ENCODE results near the gene CWC22.

The CWC22 gene

DNA sequence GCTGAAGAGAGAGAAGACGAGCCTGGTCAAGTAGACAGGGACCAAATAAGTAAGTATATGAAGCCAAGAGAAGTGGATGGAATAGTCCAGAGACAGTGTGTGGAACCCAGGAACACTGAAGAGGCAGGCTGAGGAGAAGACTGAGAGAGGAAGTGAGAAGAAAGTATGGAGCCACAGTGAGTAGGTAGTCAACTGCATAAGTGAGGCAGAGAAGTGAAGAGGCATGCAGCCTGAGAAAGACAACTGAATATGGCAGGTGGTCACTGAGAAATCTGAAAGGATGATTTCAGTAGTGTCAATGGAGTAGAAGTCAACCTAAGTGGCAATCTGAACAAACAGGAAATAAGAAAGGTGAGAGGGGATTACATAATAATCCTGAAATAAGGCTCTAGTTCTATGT lies 55.4 kb downstream of the CWC22 start:
- H3K27me3 ChIP-seq (ENCODE audit: control insufficient read depth, insufficient read depth, low read length), result no peaks in the 10 kb centered on the region
- no peak overlapping the region for H3K27ac ChIP-seq
- no peak overlapping the region for H3K4me3 ChIP-seq (ENCODE audit: low read depth, low read length)
- no peaks in the 10 kb centered on the region for H3K79me2 ChIP-seq
- no peaks in the 10 kb centered on the region for H3K9me3 ChIP-seq (ENCODE audit: control insufficient read depth, low read length)
- H3K4me2 ChIP-seq (ENCODE audit: low read length), result no peak overlapping the region
- TF ChIP-seq, protein P1, sequence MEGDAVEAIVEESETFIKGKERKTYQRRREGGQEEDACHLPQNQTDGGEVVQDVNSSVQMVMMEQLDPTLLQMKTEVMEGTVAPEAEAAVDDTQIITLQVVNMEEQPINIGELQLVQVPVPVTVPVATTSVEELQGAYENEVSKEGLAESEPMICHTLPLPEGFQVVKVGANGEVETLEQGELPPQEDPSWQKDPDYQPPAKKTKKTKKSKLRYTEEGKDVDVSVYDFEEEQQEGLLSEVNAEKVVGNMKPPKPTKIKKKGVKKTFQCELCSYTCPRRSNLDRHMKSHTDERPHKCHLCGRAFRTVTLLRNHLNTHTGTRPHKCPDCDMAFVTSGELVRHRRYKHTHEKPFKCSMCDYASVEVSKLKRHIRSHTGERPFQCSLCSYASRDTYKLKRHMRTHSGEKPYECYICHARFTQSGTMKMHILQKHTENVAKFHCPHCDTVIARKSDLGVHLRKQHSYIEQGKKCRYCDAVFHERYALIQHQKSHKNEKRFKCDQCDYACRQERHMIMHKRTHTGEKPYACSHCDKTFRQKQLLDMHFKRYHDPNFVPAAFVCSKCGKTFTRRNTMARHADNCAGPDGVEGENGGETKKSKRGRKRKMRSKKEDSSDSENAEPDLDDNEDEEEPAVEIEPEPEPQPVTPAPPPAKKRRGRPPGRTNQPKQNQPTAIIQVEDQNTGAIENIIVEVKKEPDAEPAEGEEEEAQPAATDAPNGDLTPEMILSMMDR (IDR thresholded peaks at IDR 0.05), result no peak
- no peak overlapping the region for H3K9ac ChIP-seq
- no peak overlapping the region for H2AFZ ChIP-seq
- no peaks in the 10 kb centered on the region for H3K4me1 ChIP-seq
- H3K36me3 ChIP-seq (ENCODE audit: control insufficient read depth, insufficient read depth, low read length), result no peaks in the 10 kb centered on the region

GRCh38 chr2:179950391-179950790 lies 56.7 kb downstream of the CWC22 start:
- Histone ChIP-seq H3K4me1 (no peaks in the 10 kb centered on the region), H3K36me3 (ENCODE audit: control insufficient read depth, insufficient read depth, low read length) (no peaks in the 10 kb centered on the region), H2AFZ (no peak overlapping the region), H3K4me3 (ENCODE audit: low read depth, low read length) (no peak overlapping the region), H3K9ac (no peak overlapping the region), H3K27me3 (ENCODE audit: control insufficient read depth, insufficient read depth, low read length) (no peaks in the 10 kb centered on the region), H3K27ac (no peak overlapping the region), H3K79me2 (no peaks in the 10 kb centered on the region), H3K9me3 (ENCODE audit: control insufficient read depth, low read length) (no peaks in the 10 kb centered on the region), H3K4me2 (ENCODE audit: low read length) (no peak overlapping the region)
- TF ChIP-seq, protein P1 (IDR thresholded peaks at IDR 0.05), result no peak

DNA sequence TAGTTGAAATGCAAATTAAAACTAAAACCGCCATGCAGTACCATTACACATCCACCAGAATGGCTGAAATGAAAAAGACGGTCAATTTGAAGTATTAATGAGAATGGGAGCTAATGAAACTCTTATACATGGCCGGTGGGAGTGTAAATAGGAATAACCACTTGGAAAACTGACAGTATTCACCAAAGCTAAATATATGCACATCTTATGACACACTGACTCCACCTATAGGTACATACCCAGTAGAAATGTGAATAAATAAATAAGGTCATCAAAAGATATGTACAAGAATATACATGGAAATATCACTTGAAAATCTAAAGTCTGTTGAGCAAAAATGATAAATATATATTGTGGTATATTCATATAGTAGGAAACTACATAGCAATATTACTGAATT lies 57.7 kb downstream of the CWC22 start:
- TF ChIP-seq, protein P1 (IDR thresholded peaks at IDR 0.05), result no peak
- H3K36me3 ChIP-seq (ENCODE audit: control insufficient read depth, insufficient read depth, low read length), result no peaks in the 10 kb centered on the region

GRCh38 chr2:179948058-179948457 lies 59.0 kb downstream of the CWC22 start:
- H2AFZ ChIP-seq, result no peak overlapping the region
- H3K4me1 ChIP-seq, result no peaks in the 10 kb centered on the region
- H3K4me2 ChIP-seq (ENCODE audit: low read length), result no peak overlapping the region
- no peak overlapping the region for H3K9ac ChIP-seq
- TF ChIP-seq, protein P1 (IDR thresholded peaks at IDR 0.05), result no peak
- no peaks in the 10 kb centered on the region for H3K36me3 ChIP-seq (ENCODE audit: control insufficient read depth, insufficient read depth, low read length)
- H3K27me3 ChIP-seq (ENCODE audit: control insufficient read depth, insufficient read depth, low read length), result no peaks in the 10 kb centered on the region
- H3K4me3 ChIP-seq (ENCODE audit: low read depth, low read length), result no peak overlapping the region
- H3K79me2 ChIP-seq, result no peaks in the 10 kb centered on the region
- H3K9me3 ChIP-seq (ENCODE audit: control insufficient read depth, low read length), result no peaks in the 10 kb centered on the region
- no peak overlapping the region for H3K27ac ChIP-seq

More for the DNA sequence above, 57.7 kb downstream of the CWC22 start:
- Histone ChIP-seq H3K79me2 (no peaks in the 10 kb centered on the region), H3K27me3 (ENCODE audit: control insufficient read depth, insufficient read depth, low read length) (no peaks in the 10 kb centered on the region), H3K4me1 (no peaks in the 10 kb centered on the region), H3K4me3 (ENCODE audit: low read depth, low read length) (no peak overlapping the region), H3K4me2 (ENCODE audit: low read length) (no peak overlapping the region), H2AFZ (no peak overlapping the region), H3K9ac (no peak overlapping the region), H3K9me3 (ENCODE audit: control insufficient read depth, low read length) (no peaks in the 10 kb centered on the region), H3K27ac (no peak overlapping the region)

- H3K9me3 ChIP-seq (ENCODE audit: control insufficient read depth, low read length), result no peaks in the 10 kb centered on the region
- H3K27me3 ChIP-seq (ENCODE audit: control insufficient read depth, insufficient read depth, low read length), result no peaks in the 10 kb centered on the region
- H3K4me2 ChIP-seq (ENCODE audit: low read length), result no peak overlapping the region
- no peak overlapping the region for H3K9ac ChIP-seq
- TF ChIP-seq, protein P1 (IDR thresholded peaks at IDR 0.05), result no peak
- H3K79me2 ChIP-seq, result no peaks in the 10 kb centered on the region
- no peaks in the 10 kb centered on the region for H3K36me3 ChIP-seq (ENCODE audit: control insufficient read depth, insufficient read depth, low read length)
- H3K4me1 ChIP-seq, result no peaks in the 10 kb centered on the region
- no peak overlapping the region for H2AFZ ChIP-seq
- no peak overlapping the region for H3K27ac ChIP-seq
- no peak overlapping the region for H3K4me3 ChIP-seq (ENCODE audit: low read depth, low read length)
Measured at GRCh38 chr2:179946810-179947615, 60.1 kb downstream of the CWC22 start.

Data from parathyroid adenoma (tissue), 2 donors.